Smooth muscle cell of bladder (primary cell): Measurements from ENCODE around the gene SPDEF. TPM values are rescaled to one million over a fixed set of nuclear protein-coding genes. Genes with fewer than 3 reads are reported as not detected.

ENCODE experiments used
- total RNA-seq: library from RNA; depleted of rRNA; stranded (reverse); fragments of >200 nt; gene quantifications from 2 replicates; pipeline ENCODE4 v1.2.3, GENCODE V29; 2014

Gene SPDEF
- total RNA-seq, result under 0.01 TPM in 1 of 2 replicates, not detected in the other

DNA sequence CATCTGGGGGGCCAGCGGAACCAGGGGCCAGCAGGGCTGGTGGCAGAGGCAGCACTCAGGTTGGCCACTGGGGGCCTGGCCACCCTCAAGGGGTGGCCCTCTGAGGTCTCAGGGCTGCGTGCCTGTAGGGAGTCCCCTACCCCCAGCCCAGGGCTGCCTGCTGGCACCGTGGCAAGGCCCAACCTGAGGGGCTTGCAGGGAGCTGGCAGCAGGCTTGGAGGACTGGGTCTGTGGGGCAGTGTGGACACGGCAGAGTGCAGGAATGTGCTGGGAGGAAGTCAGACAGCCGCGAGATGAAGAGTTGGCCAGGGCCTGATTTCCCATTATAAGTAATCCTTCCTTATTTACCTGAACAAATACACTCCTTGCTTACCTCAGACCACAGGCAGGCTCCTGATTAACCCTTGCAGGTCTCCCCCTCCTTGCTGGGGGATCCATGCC, at the start of gene SPDEF:
TSS of gene SPDEF (minus strand) at position 299 of the 441 bp plus-strand sequence. CDS start 11,874 bp downstream, outside the sequence.

Other genes with a start within 250 kb of the SPDEF start
- 15.7 and 16.4 TPM in 2 replicates for gene NUDT3, start 163.7 kb downstream of the SPDEF start, total RNA-seq
- 2,439 and 2,676 TPM in 2 replicates for gene RPS10, start 130.3 kb downstream of the SPDEF start, total RNA-seq
- not detected in 2 replicates for gene PACSIN1, start 90.3 kb downstream of the SPDEF start, total RNA-seq
- gene ILRUN, start 140.4 kb upstream of the SPDEF start, total RNA-seq, result 28.9 and 37.9 TPM in 2 replicates
- gene SNRPC, start 201.2 kb upstream of the SPDEF start, total RNA-seq, result 45.6 and 51.5 TPM in 2 replicates
- 3.6 and 5.7 TPM in 2 replicates for gene BLTP3A, start 235.8 kb upstream of the SPDEF start, total RNA-seq